ENCODE data around the gene HNRNPA1.

Gene HNRNPA1

GRCh38 chr12:54253240-54253639 is 27.3 kb upstream of the HNRNPA1 start:
- Histone ChIP-seq H3K4me1 (ENCODE audit: control insufficient read depth, insufficient read depth, low read length) (peaks cover 12% of the 10 kb centered on the region), H3K27ac (ENCODE audit: low read depth, low read length) (no peak overlapping the region), H3K4me3 (ENCODE audit: low read depth, low read length) (no peak overlapping the region), H3K27me3 (ENCODE audit: control insufficient read depth, insufficient read depth, low read length) (no peaks in the 10 kb centered on the region), H3K9me3 (ENCODE audit: control insufficient read depth, insufficient read depth, low read depth, low read length) (no peaks in the 10 kb centered on the region), H3K9ac (ENCODE audit: low read length) (no peak overlapping the region), H3K36me3 (ENCODE audit: control insufficient read depth, insufficient read depth, low read length) (peaks cover 69% of the 10 kb centered on the region)

DNA sequence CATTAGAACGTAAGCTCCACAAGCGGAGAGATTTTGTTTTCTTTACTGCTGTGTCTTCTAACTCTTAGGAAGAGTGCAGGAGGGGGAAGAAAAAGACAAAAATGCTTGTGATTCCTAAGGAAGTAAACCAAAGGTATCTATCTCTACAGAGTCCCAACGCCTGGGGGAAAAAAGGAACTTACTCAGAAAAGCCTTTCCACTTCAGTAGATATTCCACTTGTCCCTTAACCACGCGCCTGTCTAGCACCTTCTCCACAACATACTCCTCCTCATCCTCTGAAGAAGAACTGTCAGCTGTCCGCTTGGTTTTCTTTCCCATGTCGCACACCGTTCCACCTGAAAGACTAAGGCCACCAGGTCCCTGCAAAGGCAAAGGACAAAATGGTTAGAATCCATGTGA is 23.2 kb upstream of the HNRNPA1 start:
- H3K9ac ChIP-seq (ENCODE audit: low read length): no peak overlapping the region
- H3K27me3 ChIP-seq (ENCODE audit: control insufficient read depth, insufficient read depth, low read length): no peaks in the 10 kb centered on the region
- peaks cover 38% of the 10 kb centered on the region for H3K4me1 ChIP-seq (ENCODE audit: control insufficient read depth, insufficient read depth, low read length)
- peak overlapping the region; percentile 97 for H3K27ac ChIP-seq (ENCODE audit: low read depth, low read length)
- no peaks in the 10 kb centered on the region for H3K9me3 ChIP-seq (ENCODE audit: control insufficient read depth, insufficient read depth, low read depth, low read length)
- no peak overlapping the region for H3K4me3 ChIP-seq (ENCODE audit: low read depth, low read length)
- H3K36me3 ChIP-seq (ENCODE audit: control insufficient read depth, insufficient read depth, low read length): peaks cover 44% of the 10 kb centered on the region

DNA sequence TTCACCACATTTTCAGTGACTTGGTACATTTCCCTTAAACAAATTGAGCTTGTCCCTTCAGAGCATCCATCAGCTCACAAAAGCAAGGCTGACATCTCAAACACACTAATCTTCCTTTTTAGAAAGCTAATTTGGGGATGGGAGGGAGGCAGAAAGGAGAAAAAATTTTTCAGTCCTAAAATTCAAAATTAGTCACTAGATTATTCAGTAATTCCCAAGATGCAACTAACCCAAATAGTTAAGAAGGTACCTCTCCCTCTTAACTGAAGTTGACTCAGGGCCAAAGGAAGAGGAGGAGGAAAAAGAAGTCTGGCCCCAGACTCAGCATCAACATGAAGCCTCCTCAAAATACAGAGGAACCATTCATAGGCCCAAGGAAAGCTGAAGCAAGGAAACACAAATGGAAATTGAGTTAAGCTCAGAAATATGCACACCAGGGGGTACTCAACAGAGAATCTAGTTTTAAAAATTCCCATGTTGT is 22.3 kb upstream of the HNRNPA1 start:
- Histone ChIP-seq H3K4me3 (ENCODE audit: low read depth, low read length) (peak overlapping the region; percentile 60), H3K27ac (ENCODE audit: low read depth, low read length) (peak overlapping the region; percentile 97), H3K27me3 (ENCODE audit: control insufficient read depth, insufficient read depth, low read length) (no peaks in the 10 kb centered on the region), H3K9me3 (ENCODE audit: control insufficient read depth, insufficient read depth, low read depth, low read length) (no peaks in the 10 kb centered on the region), H3K9ac (ENCODE audit: low read length) (peak overlapping the region; percentile 93), H3K36me3 (ENCODE audit: control insufficient read depth, insufficient read depth, low read length) (peaks cover 35% of the 10 kb centered on the region), H3K4me1 (ENCODE audit: control insufficient read depth, insufficient read depth, low read length) (peaks cover 44% of the 10 kb centered on the region)

DNA sequence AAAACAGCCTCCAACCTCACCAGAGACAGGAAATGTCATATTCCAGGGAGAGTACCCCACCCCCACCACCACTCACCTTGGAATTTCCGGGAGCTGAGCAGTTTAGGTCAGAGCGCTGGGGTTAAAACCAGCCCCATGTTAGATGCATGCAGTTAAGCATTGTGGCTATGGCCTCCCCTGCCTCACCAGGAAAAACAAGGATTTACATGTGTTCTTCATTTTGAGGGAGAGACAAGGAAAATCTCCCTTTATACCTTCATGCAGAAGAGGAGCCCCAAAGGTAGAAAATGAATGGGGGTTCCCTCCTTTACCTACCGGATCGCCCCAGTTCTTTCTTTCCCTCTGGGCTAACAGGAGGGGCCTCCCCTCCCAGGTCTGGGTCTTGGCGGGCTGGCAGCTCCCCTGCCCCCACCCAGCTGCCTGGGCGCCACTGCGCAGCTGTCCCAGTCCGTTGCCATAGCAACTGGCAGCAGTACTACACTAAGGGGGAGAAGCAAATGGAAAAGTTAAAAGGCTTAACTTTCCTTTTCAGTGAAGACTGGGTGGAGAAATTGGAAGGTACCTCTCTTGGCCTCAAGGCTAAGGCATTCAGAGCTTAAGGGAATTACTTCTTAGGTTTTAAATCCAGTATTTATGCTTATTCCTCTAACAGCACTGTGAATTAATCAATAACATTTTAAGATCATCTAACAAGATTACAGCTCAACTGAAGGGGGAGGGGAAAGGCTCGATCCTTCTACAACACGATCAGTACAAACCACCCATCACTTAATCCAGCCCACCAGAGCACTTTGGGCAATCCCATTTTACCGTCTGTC is 21.1 kb upstream of the HNRNPA1 start:
- Histone ChIP-seq H3K9me3 (ENCODE audit: control insufficient read depth, insufficient read depth, low read depth, low read length) (no peaks in the 10 kb centered on the region), H3K36me3 (ENCODE audit: control insufficient read depth, insufficient read depth, low read length) (peaks cover 27% of the 10 kb centered on the region), H3K4me3 (ENCODE audit: low read depth, low read length) (peak overlapping the region; percentile 60), H3K27me3 (ENCODE audit: control insufficient read depth, insufficient read depth, low read length) (no peaks in the 10 kb centered on the region), H3K9ac (ENCODE audit: low read length) (peak overlapping the region; percentile 93), H3K27ac (ENCODE audit: low read depth, low read length) (peak overlapping the region; percentile 97), H3K4me1 (ENCODE audit: control insufficient read depth, insufficient read depth, low read length) (peaks cover 44% of the 10 kb centered on the region)

DNA sequence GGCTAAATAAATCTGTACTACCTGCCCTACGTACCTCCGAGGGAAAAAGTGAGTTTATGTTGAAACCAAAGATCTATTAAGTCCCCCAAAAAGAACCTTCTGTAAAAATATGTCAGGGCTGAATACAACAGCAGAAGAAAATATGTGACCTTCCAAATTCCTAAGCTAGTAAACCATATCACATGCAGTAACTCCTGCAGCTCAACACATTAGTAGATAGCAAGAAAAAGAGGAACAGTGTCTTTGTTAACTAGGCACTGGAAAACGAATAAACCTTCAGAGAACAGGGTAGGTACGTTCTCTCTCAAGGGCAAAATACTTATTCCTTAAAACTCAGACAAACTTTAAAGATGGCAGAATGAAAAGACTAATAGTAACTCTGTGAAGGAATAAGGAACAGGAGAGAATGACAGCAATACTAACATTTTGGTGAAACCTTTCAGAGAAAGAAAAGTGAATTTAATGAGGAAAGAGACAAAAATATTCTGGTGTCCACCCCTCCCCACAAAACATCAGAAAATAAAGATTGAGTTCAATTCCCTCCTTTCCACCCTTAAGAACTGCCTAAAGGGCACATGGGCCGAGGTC is 18.6 kb upstream of the HNRNPA1 start:
- H3K27ac ChIP-seq (ENCODE audit: low read depth, low read length): peak overlapping the region; percentile 87
- H3K9me3 ChIP-seq (ENCODE audit: control insufficient read depth, insufficient read depth, low read depth, low read length): no peaks in the 10 kb centered on the region
- H3K4me1 ChIP-seq (ENCODE audit: control insufficient read depth, insufficient read depth, low read length): peaks cover 53% of the 10 kb centered on the region
- H3K4me3 ChIP-seq (ENCODE audit: low read depth, low read length): no peak overlapping the region
- H3K9ac ChIP-seq (ENCODE audit: low read length): peak overlapping the region; percentile 7
- peaks cover 7% of the 10 kb centered on the region for H3K36me3 ChIP-seq (ENCODE audit: control insufficient read depth, insufficient read depth, low read length)
- H3K27me3 ChIP-seq (ENCODE audit: control insufficient read depth, insufficient read depth, low read length): no peaks in the 10 kb centered on the region

DNA sequence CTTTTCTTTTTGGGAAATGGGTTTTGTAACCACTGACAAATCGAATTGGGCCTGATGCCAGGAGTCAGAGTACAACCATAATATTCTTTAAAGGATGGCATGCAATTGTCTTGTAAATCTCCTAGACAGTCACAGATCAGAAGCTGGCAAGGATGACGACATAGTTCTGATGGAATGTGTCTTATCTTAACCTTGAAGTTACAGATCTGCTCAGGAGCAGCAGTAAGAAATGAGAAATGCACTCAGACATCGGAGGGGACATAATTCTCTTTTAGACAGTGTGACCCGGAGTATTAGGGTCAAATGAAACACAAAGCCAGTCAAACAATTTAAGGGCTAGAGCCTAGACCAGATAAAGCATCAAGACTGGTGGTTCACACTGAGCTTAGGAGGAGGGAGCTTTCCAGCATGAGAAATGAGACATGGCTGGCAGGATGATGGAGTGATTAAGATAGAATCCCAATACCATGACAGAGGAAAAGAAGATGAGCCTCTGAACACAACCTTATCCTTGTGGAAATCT is 18.1 kb upstream of the HNRNPA1 start:
- Histone ChIP-seq H3K4me3 (ENCODE audit: low read depth, low read length) (no peak overlapping the region), H3K36me3 (ENCODE audit: control insufficient read depth, insufficient read depth, low read length) (peaks cover 2% of the 10 kb centered on the region), H3K9ac (ENCODE audit: low read length) (peak overlapping the region; percentile 36), H3K27me3 (ENCODE audit: control insufficient read depth, insufficient read depth, low read length) (no peaks in the 10 kb centered on the region), H3K27ac (ENCODE audit: low read depth, low read length) (peak overlapping the region; percentile 87), H3K4me1 (ENCODE audit: control insufficient read depth, insufficient read depth, low read length) (peaks cover 48% of the 10 kb centered on the region), H3K9me3 (ENCODE audit: control insufficient read depth, insufficient read depth, low read depth, low read length) (no peaks in the 10 kb centered on the region)

DNA sequence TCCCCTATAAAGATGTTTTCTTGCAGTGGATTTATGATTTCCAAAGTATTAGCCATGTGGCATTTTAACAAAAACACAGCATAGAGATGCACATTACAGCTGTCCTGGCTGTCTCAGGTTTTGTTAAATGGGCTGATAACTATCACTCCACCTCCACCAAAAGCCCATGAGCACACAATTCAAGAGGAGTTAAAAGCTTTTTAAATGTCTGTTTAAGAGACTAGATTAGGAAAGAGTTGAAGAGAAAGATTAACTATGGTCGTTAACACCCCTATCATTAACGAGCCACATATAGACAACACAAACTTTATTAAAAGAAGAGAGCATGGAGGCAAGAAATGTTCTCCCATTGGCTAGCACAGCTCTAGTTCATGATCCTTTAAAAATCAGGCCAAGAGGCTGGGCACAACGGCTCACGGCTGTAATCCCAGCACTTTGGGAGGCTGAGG is 15.1 kb upstream of the HNRNPA1 start:
- Histone ChIP-seq H3K9me3 (ENCODE audit: control insufficient read depth, insufficient read depth, low read depth, low read length) (no peaks in the 10 kb centered on the region), H3K4me1 (ENCODE audit: control insufficient read depth, insufficient read depth, low read length) (peaks cover 32% of the 10 kb centered on the region), H3K36me3 (ENCODE audit: control insufficient read depth, insufficient read depth, low read length) (no peaks in the 10 kb centered on the region), H3K27ac (ENCODE audit: low read depth, low read length) (no peak overlapping the region), H3K9ac (ENCODE audit: low read length) (no peak overlapping the region), H3K4me3 (ENCODE audit: low read depth, low read length) (no peak overlapping the region), H3K27me3 (ENCODE audit: control insufficient read depth, insufficient read depth, low read length) (no peaks in the 10 kb centered on the region)

GRCh38 chr12:54266852-54267251 is 13.7 kb upstream of the HNRNPA1 start:
- H3K4me1 ChIP-seq (ENCODE audit: control insufficient read depth, insufficient read depth, low read length): peaks cover 20% of the 10 kb centered on the region
- no peaks in the 10 kb centered on the region for H3K9me3 ChIP-seq (ENCODE audit: control insufficient read depth, insufficient read depth, low read depth, low read length)
- no peak overlapping the region for H3K27ac ChIP-seq (ENCODE audit: low read depth, low read length)
- no peak overlapping the region for H3K9ac ChIP-seq (ENCODE audit: low read length)
- H3K4me3 ChIP-seq (ENCODE audit: low read depth, low read length): no peak overlapping the region
- H3K36me3 ChIP-seq (ENCODE audit: control insufficient read depth, insufficient read depth, low read length): peaks cover 2% of the 10 kb centered on the region; the same call in 1 of the 2 replicates
- no peaks in the 10 kb centered on the region for H3K27me3 ChIP-seq (ENCODE audit: control insufficient read depth, insufficient read depth, low read length)

DNA sequence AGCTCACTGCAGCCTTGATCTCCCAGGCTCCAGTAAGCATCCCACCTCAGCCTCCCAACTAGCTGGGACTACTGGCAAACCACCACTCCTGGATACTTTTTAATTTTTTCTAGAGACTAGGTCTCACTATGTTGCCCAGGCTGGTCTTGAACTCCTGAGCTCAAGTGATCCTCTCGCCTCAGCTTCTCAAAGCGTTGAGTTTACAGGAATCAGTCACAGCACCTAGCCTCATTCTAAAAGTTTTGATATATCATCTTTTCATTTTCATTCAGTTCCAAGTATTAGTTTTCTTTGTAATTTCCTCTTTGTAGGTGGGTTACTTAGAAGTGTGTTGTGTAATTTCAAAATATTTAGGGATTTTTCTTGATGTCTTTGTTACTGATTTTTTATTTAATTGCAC is 10.2 kb upstream of the HNRNPA1 start:
- no peak overlapping the region for H3K27ac ChIP-seq (ENCODE audit: low read depth, low read length)
- H3K9ac ChIP-seq (ENCODE audit: low read length): no peak overlapping the region
- H3K4me1 ChIP-seq (ENCODE audit: control insufficient read depth, insufficient read depth, low read length): peaks cover 2% of the 10 kb centered on the region; the same call in 1 of the 2 replicates
- H3K27me3 ChIP-seq (ENCODE audit: control insufficient read depth, insufficient read depth, low read length): no peaks in the 10 kb centered on the region
- H3K4me3 ChIP-seq (ENCODE audit: low read depth, low read length): no peak overlapping the region
- H3K9me3 ChIP-seq (ENCODE audit: control insufficient read depth, insufficient read depth, low read depth, low read length): no peaks in the 10 kb centered on the region
- peaks cover 26% of the 10 kb centered on the region for H3K36me3 ChIP-seq (ENCODE audit: control insufficient read depth, insufficient read depth, low read length)

DNA sequence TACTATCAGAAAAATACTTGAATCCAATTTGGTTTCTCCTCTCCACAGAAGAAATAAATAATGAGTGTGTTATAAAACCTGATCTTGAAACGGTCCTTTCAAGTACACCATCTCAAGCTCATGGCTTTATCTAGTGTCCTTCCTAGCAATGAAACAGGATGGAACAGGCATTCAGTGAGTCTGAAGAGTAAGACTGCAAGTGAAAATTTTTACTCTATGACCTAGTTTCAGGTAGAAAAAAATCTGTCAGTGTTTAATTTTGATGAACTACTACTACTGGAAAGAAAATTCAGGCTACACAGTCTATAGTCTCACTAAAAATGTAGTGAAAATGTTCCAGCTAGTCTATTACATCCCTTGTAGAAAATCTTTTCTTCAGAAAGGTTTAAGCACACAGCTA is 8.3 kb upstream of the HNRNPA1 start:
- Histone ChIP-seq H3K4me1 (ENCODE audit: control insufficient read depth, insufficient read depth, low read length) (no peaks in the 10 kb centered on the region), H3K27me3 (ENCODE audit: control insufficient read depth, insufficient read depth, low read length) (no peaks in the 10 kb centered on the region), H3K9ac (ENCODE audit: low read length) (no peak overlapping the region), H3K9me3 (ENCODE audit: control insufficient read depth, insufficient read depth, low read depth, low read length) (no peaks in the 10 kb centered on the region), H3K4me3 (ENCODE audit: low read depth, low read length) (no peak overlapping the region), H3K27ac (ENCODE audit: low read depth, low read length) (no peak overlapping the region), H3K36me3 (ENCODE audit: control insufficient read depth, insufficient read depth, low read length) (peaks cover 26% of the 10 kb centered on the region)

DNA sequence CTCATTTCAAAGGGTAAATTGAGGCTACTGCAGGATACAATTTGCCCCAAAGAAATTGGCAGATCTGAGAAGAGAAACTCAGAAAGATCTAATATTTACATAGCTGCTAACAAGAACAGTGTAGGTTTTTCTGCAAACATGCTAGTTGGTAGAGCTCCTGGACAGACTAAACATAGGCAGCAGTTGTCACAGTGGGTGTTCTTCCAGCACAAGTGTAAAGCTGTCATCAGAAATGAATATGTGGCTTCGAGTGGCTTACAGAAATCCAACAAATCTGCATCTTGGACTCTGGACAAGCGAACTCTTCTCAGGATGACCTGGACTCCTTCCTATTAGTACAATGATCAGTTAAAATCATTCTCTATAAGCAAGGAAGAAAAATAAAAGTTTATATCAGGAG is 6.5 kb upstream of the HNRNPA1 start:
- Histone ChIP-seq H3K9ac (ENCODE audit: low read length) (no peak overlapping the region), H3K4me3 (ENCODE audit: low read depth, low read length) (no peak overlapping the region), H3K27ac (ENCODE audit: low read depth, low read length) (no peak overlapping the region), H3K27me3 (ENCODE audit: control insufficient read depth, insufficient read depth, low read length) (no peaks in the 10 kb centered on the region), H3K36me3 (ENCODE audit: control insufficient read depth, insufficient read depth, low read length) (peaks cover 32% of the 10 kb centered on the region), H3K9me3 (ENCODE audit: control insufficient read depth, insufficient read depth, low read depth, low read length) (no peaks in the 10 kb centered on the region), H3K4me1 (ENCODE audit: control insufficient read depth, insufficient read depth, low read length) (peaks cover 6% of the 10 kb centered on the region)
